ENCODE data around the gene SEMA5B. TPM values are rescaled to one million over a fixed set of nuclear protein-coding genes. Genes with fewer than 3 reads are reported as not detected.

SEMA5B gene
- total RNA-seq, 2 experiments from 2014 or later = 0.22 TPM; not detected in 1

- no peaks in the 10 kb centered on the region for H3K9me3 ChIP-seq (ENCODE audit: control insufficient read depth in 1 of 2, insufficient read depth in 1 of 2, low read length in 2 of 2)
These were observed 51.7 kb downstream of the SEMA5B start for GRCh38 chr3:122975924-122976293.

DNA sequence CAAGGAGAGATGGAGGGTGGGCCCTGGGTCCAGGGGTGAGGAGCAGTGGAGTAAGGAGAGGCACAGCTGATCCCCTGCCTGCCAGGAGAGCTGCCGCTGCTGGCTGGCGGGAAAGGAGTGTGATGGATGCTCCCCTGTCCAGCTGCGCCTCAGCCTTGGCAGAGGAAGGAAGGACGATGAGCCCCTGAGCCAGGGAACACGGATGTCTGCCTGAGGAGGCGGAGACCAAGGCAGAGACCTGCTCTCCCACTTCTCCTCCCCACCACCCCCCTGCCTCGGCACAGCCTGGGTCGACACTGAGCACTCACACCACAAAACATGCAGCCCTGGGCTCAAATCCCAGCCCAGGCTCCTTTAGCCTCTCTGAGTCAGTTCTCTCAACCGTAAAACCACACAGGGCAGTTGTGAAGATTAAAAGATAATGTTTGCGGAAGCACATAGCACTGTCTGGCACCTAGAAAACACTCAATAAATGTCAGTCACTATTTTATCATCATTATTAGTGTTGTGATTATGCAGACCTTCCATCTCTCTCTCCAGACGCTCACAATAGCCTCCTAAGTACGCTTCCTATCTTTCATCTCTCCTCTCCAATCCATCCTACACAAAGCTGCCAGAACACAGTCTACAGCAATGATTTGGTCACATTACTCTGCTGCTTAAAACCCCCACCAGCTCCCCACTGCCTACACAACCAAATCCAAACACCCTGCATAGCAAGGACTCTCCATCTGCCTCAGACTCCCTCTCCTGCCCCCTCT, 52.2 kb downstream of the SEMA5B start:
- Mint-ChIP-seq H3K4me3 (no peak overlapping the region), H3K4me1 (ENCODE audit: low read depth) (peaks cover 15% of the 10 kb centered on the region), H3K9me3 (no peaks in the 10 kb centered on the region), H3K36me3 (ENCODE audit: low read depth) (no peaks in the 10 kb centered on the region), H3K27ac (no peak overlapping the region), H3K27me3 (no peaks in the 10 kb centered on the region)
- Histone ChIP-seq H3K4me1 (ENCODE audit: insufficient read depth, low read length) (peaks cover 4% of the 10 kb centered on the region), H3K9me3 (ENCODE audit: control insufficient read depth in 1 of 2, insufficient read depth in 1 of 2, low read length in 2 of 2) (no peaks in the 10 kb centered on the region), H3K36me3 (ENCODE audit: insufficient read depth, low read length) (no peaks in the 10 kb centered on the region), H3K27ac (ENCODE audit: low read depth in 1 of 2, low read length in 2 of 2) (no peak overlapping the region), H3K27me3 (ENCODE audit: control insufficient read depth in 1 of 2, insufficient read depth in 2 of 2, low read length in 2 of 2) (peaks cover 0 to 2% of the 10 kb centered on the region in 2 experiments), H3K4me3 (ENCODE audit: low read length) (no peak overlapping the region)
- ATAC-seq (ENCODE audit: poor library complexity) = peak; percentile 41
- ChIA-PET POLR2A (no interaction called here), CTCF (no interaction called here)
- intact Hi-C loops (cut with DNase I, micrococcal nuclease) = no loop called here
- TF ChIP-seq, protein P1, sequence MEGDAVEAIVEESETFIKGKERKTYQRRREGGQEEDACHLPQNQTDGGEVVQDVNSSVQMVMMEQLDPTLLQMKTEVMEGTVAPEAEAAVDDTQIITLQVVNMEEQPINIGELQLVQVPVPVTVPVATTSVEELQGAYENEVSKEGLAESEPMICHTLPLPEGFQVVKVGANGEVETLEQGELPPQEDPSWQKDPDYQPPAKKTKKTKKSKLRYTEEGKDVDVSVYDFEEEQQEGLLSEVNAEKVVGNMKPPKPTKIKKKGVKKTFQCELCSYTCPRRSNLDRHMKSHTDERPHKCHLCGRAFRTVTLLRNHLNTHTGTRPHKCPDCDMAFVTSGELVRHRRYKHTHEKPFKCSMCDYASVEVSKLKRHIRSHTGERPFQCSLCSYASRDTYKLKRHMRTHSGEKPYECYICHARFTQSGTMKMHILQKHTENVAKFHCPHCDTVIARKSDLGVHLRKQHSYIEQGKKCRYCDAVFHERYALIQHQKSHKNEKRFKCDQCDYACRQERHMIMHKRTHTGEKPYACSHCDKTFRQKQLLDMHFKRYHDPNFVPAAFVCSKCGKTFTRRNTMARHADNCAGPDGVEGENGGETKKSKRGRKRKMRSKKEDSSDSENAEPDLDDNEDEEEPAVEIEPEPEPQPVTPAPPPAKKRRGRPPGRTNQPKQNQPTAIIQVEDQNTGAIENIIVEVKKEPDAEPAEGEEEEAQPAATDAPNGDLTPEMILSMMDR (IDR thresholded peaks at IDR 0.05) = no peak
- DNase-seq = peak in 1 of 14 experiments; percentile 11

More at GRCh38 chr3:122975924-122976293, 51.7 kb downstream of the SEMA5B start:
- peaks cover 4% of the 10 kb centered on the region for H3K4me1 ChIP-seq (ENCODE audit: insufficient read depth, low read length)
- CTCF ChIA-PET = no interaction called here
- no peak for ATAC-seq (ENCODE audit: poor library complexity)
- H3K4me3 ChIP-seq (ENCODE audit: low read length) = no peak overlapping the region
- no peak overlapping the region for H3K27ac ChIP-seq (ENCODE audit: low read depth in 1 of 2, low read length in 2 of 2)
- POLR2A ChIA-PET = no interaction called here
- peaks cover 0 to 2% of the 10 kb centered on the region in 2 experiments for H3K27me3 ChIP-seq (ENCODE audit: control insufficient read depth in 1 of 2, insufficient read depth in 2 of 2, low read length in 2 of 2)
- DNase-seq = peak in 1 of 14 experiments; percentile 23
- H3K4me1 Mint-ChIP-seq (ENCODE audit: low read depth) = peaks cover 15% of the 10 kb centered on the region
- H3K36me3 ChIP-seq (ENCODE audit: insufficient read depth, low read length) = no peaks in the 10 kb centered on the region
- no peaks in the 10 kb centered on the region for H3K36me3 Mint-ChIP-seq (ENCODE audit: low read depth)
- H3K4me3 Mint-ChIP-seq = no peak overlapping the region
- TF ChIP-seq, protein P1 (IDR thresholded peaks at IDR 0.05) = no peak
- intact Hi-C loops (cut with DNase I, micrococcal nuclease) = no loop called here
- H3K27ac Mint-ChIP-seq = no peak overlapping the region
- H3K27me3 Mint-ChIP-seq = no peaks in the 10 kb centered on the region
- H3K9me3 Mint-ChIP-seq = no peaks in the 10 kb centered on the region

DNA sequence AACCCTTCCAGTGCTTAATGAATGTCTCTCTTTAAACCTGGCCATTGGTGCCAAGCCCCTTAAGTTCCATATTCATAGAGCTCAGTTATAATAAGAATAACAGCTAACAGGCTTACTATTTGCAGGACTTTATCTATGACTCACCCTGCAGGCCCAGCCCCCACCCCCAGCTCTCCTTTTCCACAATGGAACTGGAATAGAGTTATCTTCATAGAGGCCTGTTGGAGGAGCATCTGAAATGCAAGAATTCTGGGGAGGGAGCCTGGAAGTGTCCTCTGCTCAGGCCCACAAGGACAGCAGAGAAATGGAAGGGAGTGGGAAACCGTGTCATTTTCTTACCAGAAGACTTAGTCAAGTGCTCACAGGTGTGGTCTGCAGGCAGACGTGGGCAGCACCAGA, 52.8 kb downstream of the SEMA5B start:
- peaks cover 15% of the 10 kb centered on the region for H3K4me1 Mint-ChIP-seq (ENCODE audit: low read depth)
- H3K27ac Mint-ChIP-seq = no peak overlapping the region
- no peaks in the 10 kb centered on the region for H3K9me3 ChIP-seq (ENCODE audit: control insufficient read depth in 1 of 2, insufficient read depth in 1 of 2, low read length in 2 of 2)
- peaks cover 4% of the 10 kb centered on the region for H3K4me1 ChIP-seq (ENCODE audit: insufficient read depth, low read length)
- H3K9me3 Mint-ChIP-seq = no peaks in the 10 kb centered on the region
- intact Hi-C loops (cut with DNase I, micrococcal nuclease) = no loop called here
- peaks cover 0 to 2% of the 10 kb centered on the region in 2 experiments for H3K27me3 ChIP-seq (ENCODE audit: control insufficient read depth in 1 of 2, insufficient read depth in 2 of 2, low read length in 2 of 2)
- DNase-seq (no peak), ATAC-seq (ENCODE audit: poor library complexity) (no peak)
- no peak overlapping the region for H3K4me3 ChIP-seq (ENCODE audit: low read length)
- H3K36me3 Mint-ChIP-seq (ENCODE audit: low read depth) = no peaks in the 10 kb centered on the region
- ChIA-PET CTCF (no interaction called here), POLR2A (no interaction called here)
- TF ChIP-seq, protein P1 (IDR thresholded peaks at IDR 0.05) = no peak
- H3K27ac ChIP-seq (ENCODE audit: low read depth in 1 of 2, low read length in 2 of 2) = no peak overlapping the region
- H3K27me3 Mint-ChIP-seq = no peaks in the 10 kb centered on the region
- H3K4me3 Mint-ChIP-seq = no peak overlapping the region
- no peaks in the 10 kb centered on the region for H3K36me3 ChIP-seq (ENCODE audit: insufficient read depth, low read length)
